Prostate gland (tissue), 2 donors: ENCODE data around the gene COX20. TPM values are rescaled to one million over a fixed set of nuclear protein-coding genes. Genes with fewer than 3 reads are reported as not detected.

Experiments used
- DNase-seq: peaks from one replicate; pipeline ENCODE4 v3.0.0-alpha.2; 2019; ENCODE audit warnings: low spot score
- H3K27ac ChIP-seq, 2 donors: fragments of 200-600 bp; sonication (generic); 2 replicates each; pipeline ENCODE4 v1.5.1; 2017 to 2019
- H3K27me3 ChIP-seq: fragments of 200-600 bp; sonication (generic); replicated peaks from 2 replicates; pipeline ENCODE4 v1.5.1; 2019; ENCODE audit not compliant: insufficient read depth
- H3K36me3 ChIP-seq, 2 donors: fragments of 200-600 bp; sonication (generic); 1 replicate in 1 of 2; 2 replicates in 1 of 2; pipeline versions ENCODE4 v1.5.1 to v1.8.1; 2017 to 2019
- H3K4me1 ChIP-seq: fragments of 200-600 bp; sonication (generic); replicated peaks from 2 replicates; pipeline ENCODE4 v1.5.1; 2019
- H3K4me3 ChIP-seq, 2 donors: fragments of 200-600 bp; sonication (generic); 2 replicates each; pipeline ENCODE4 v1.5.1; 2017 to 2019
- H3K9me3 ChIP-seq: fragments of 200-600 bp; sonication (generic); 2 replicates; pipeline ENCODE4 v1.5.1; 2017
- CTCF ChIP-seq, 4 experiments: fragments of 200-600 bp in 2 of 4; fragments of 450-650 bp in 2 of 4; sonication (generic) in 2 of 4; IDR thresholded peaks; 1 replicate in 3 of 4; 2 replicates in 1 of 4; pipeline ENCODE4 v1.5.1; 2016 to 2019; ENCODE audit warnings: antibody characterized with exemption in 4 of 4, mild to moderate bottlenecking in 2 of 4, moderate library complexity in 2 of 4
- POLR2A ChIP-seq: fragments of 450-650 bp; IDR thresholded peaks from one replicate; pipeline ENCODE4 v1.6.1; 2016; ENCODE audit warnings: antibody characterized with exemption, mild to moderate bottlenecking
- POLR2AphosphoS5 ChIP-seq: sonication (generic); formaldehyde crosslinking; IDR thresholded peaks from one replicate; pipeline ENCODE4 v1.6.1; 2017; ENCODE audit warnings: antibody characterized with exemption
- WGBS: methylation state at CpG from one replicate; pipeline ENCODE4 v1.1.5; 2018; 5-methylcytosine and 5-hydroxymethylcytosine counted together
- intact Hi-C: fragments of 100-400 bp; cut with DNase I; formaldehyde crosslinking; loops from one replicate; pipeline ENCODE4 v1.14.2; 2022
- total RNA-seq, 2 donors: library from RNA; depleted of rRNA; stranded (reverse); fragments of >200 nt; gene quantifications; one replicate each; pipeline ENCODE4 v1.1.0, GENCODE V29; 2016

Gene COX20
- total RNA-seq, 2 donors from 2014 or later, result 46.8 to 78.4 TPM

GRCh38 chr1:244862354-244862698, 26.9 kb downstream of the COX20 start:
- under 1% methylated on average over 7 of the region's 7 CpGs for WGBS
- peak overlapping the region; percentile 100 for H3K27ac ChIP-seq
- TF ChIP-seq POLR2AphosphoS5 (no peak), CTCF (IDR thresholded peaks at IDR 0.05) (no peak), POLR2A (no peak)
- peak overlapping the region; percentile 91 to 95 for H3K4me3 ChIP-seq
- DNase-seq, result no peak
- no peaks in the 10 kb centered on the region for H3K27me3 ChIP-seq
- H3K9me3 ChIP-seq, result no peaks in the 10 kb centered on the region
- H3K4me1 ChIP-seq, result peaks cover 4% of the 10 kb centered on the region
- intact Hi-C loops, result loop anchor here (5.0 kb wide), 1 partner anchor 180 kb away; no protein-coding TSS in a partner anchor
- H3K36me3 ChIP-seq, result peaks cover 8 to 12% of the 10 kb centered on the region in 2 donors

GRCh38 chr1:244862699-244863490, 27.4 kb downstream of the COX20 start:
- Histone ChIP-seq H3K36me3 (peaks cover 4 to 6% of the 10 kb centered on the region in 2 donors), H3K4me3 (peak overlapping the region; percentile 91 to 95), H3K4me1 (peaks cover 4% of the 10 kb centered on the region), H3K27me3 (no peaks in the 10 kb centered on the region), H3K27ac (peak overlapping the region; percentile 100), H3K9me3 (no peaks in the 10 kb centered on the region)
- intact Hi-C loops, result loop anchor here (5.0 kb wide), 1 partner anchor 179 kb away; no protein-coding TSS in a partner anchor
- peak in 1 of 4 experiments; percentile 13 for TF ChIP-seq CTCF (IDR thresholded peaks at IDR 0.05)
- peak; percentile 74 for TF ChIP-seq POLR2A
- peak; percentile 61 for TF ChIP-seq POLR2AphosphoS5
- WGBS, result 0% methylated on average over 21 of the region's 87 CpGs
- peak; percentile 98 for DNase-seq

GRCh38 chr1:244863491-244864252, 28.2 kb downstream of the COX20 start:
- Histone ChIP-seq H3K27ac (peak overlapping the region; percentile 100), H3K9me3 (no peaks in the 10 kb centered on the region), H3K36me3 (no peaks in the 10 kb centered on the region), H3K4me3 (peak overlapping the region; percentile 91 to 95), H3K27me3 (no peaks in the 10 kb centered on the region), H3K4me1 (peaks cover 4% of the 10 kb centered on the region)
- intact Hi-C loops, result loop anchor here (1.0 to 5.0 kb wide), 3 partner anchors 28 to 179 kb away; partner anchors contain the start of gene COX20
- WGBS, result under 1% methylated on average over 64 of the region's 92 CpGs
- TF ChIP-seq CTCF (IDR thresholded peaks at IDR 0.05) (no peak), POLR2AphosphoS5 (no peak), POLR2A (no peak)
- DNase-seq, result peak; percentile 21

GRCh38 chr1:244864253-244865027, 29.0 kb downstream of the COX20 start, which contains the start of gene HNRNPU:
HNRNPU (minus strand) TSS chr1:244864543; CDS start chr1:244864307, 236 bp downstream.
- no peaks in the 10 kb centered on the region for H3K27me3 ChIP-seq
- H3K4me3 ChIP-seq, result peak within 1 kb of the TSS; percentile 91 to 95
- peak; percentile 97 for DNase-seq
- TF ChIP-seq POLR2AphosphoS5 (peak; percentile 99), POLR2A (peak; percentile 100), CTCF (IDR thresholded peaks at IDR 0.05) (peak in 2 of 4 experiments; percentile 18 to 62)
- intact Hi-C loops, result loop anchor here (1.0 to 5.0 kb wide), 3 partner anchors 29 to 178 kb away; partner anchors contain the start of gene COX20
- no peaks in the 10 kb centered on the region for H3K9me3 ChIP-seq
- H3K27ac ChIP-seq, result peak within 1 kb of the TSS; percentile 100
- WGBS, result under 1% methylated on average over 64 of the region's 71 CpGs
- peaks cover 4% of the 10 kb centered on the region for H3K4me1 ChIP-seq
- H3K36me3 ChIP-seq, result no peaks in the 10 kb centered on the region
